Gastrocnemius medialis (tissue), 4 donors: ENCODE measurements around the gene FAM219A. TPM values are rescaled to one million over a fixed set of nuclear protein-coding genes. Genes with fewer than 3 reads are reported as not detected.

Experiments
- ATAC-seq, 2 donors: fragments of 150-250 bp; one replicate each; pipeline ENCODE4 v1.9.1; 2016
- DNase-seq, 2 donors: peaks; one replicate each; pipeline ENCODE4 v3.0.0-alpha.2; 2019
- H3K27ac ChIP-seq, 4 donors: fragments of 200-600 bp; sonication (generic); 1 replicate in 1 of 4; 2 replicates in 3 of 4; pipeline ENCODE4 v1.5.1; 2016 to 2018; ENCODE audit warnings: mild to moderate bottlenecking in 2 of 4, moderate library complexity in 1 of 4
- H3K27me3 ChIP-seq, 3 donors: fragments of 200-600 bp; sonication (generic) in 2 of 3; 1 replicate in 1 of 3; 2 replicates in 2 of 3; pipeline versions ENCODE4 v1.5.1 to v1.6.0; 2016 to 2019; ENCODE audit warnings: mild to moderate bottlenecking in 1 of 3, moderate library complexity in 1 of 3
- H3K36me3 ChIP-seq, 2 donors: fragments of 200-600 bp; sonication (generic) in 1 of 2; one replicate each; pipeline ENCODE4 v1.5.1; 2017 to 2018
- H3K4me1 ChIP-seq, 2 donors: fragments of 200-600 bp; sonication (generic) in 1 of 2; one replicate each; pipeline ENCODE4 v1.5.1; 2016 to 2017; ENCODE audit warnings: mild to moderate bottlenecking in 2 of 2
- H3K4me3 ChIP-seq, 4 donors: fragments of 200-600 bp; sonication (generic) in 3 of 4; 1 replicate in 1 of 4; 2 replicates in 3 of 4; pipeline ENCODE4 v1.5.1; 2016 to 2019; ENCODE audit warnings: mild to moderate bottlenecking in 2 of 4
- H3K9me3 ChIP-seq, 3 donors: fragments of 200-600 bp; sonication (generic) in 2 of 3; 1 replicate in 1 of 3; 2 replicates in 2 of 3; pipeline ENCODE4 v1.5.1; 2016 to 2019
- POLR2A ChIP-seq, 2 donors: fragments of 450-650 bp; IDR thresholded peaks; one replicate each; pipeline ENCODE4 v1.6.1; 2017; ENCODE audit warnings: antibody characterized with exemption in 2 of 2, mild to moderate bottlenecking in 2 of 2, moderate library complexity in 2 of 2
- in situ Hi-C, 4 donors: fragments of 200-750 bp; cut with MboI; loops; one replicate each; pipeline versions ENCODE4 v1.15.0 to v1.8.0; 2017; ENCODE audit warnings: low sequenced_read_pairs in 4 of 4
- intact Hi-C: fragments of 100-400 bp; cut with DNase I; formaldehyde crosslinking; loops from one replicate; pipeline ENCODE4 v1.15.1; 2023; ENCODE audit warnings: low total_unique reads
- total RNA-seq, 4 donors: library from RNA; depleted of rRNA; stranded (reverse); fragments of >200 nt; gene quantifications; one replicate each; pipeline versions ENCODE4 v1.1.0 to v1.2.3, GENCODE V29; 2016
- TF ChIP-seq, protein P1 (sequence below), 5 experiments: fragments of 450-650 bp in 3 of 5; fragments of 200-600 bp in 2 of 5; sonication (generic) in 2 of 5; IDR thresholded peaks in 4 of 5; conservative IDR thresholded peaks in 1 of 5; 1 replicate in 4 of 5; 2 replicates in 1 of 5; pipeline ENCODE4 v1.5.1; 2016 to 2019; ENCODE audit warnings: antibody characterized with exemption in 5 of 5, mild to moderate bottlenecking in 3 of 5, moderate library complexity in 3 of 5

The FAM219A gene
- total RNA-seq, 4 donors from 2014 or later, result 29.5 to 58.4 (median 41.8) TPM

- in situ Hi-C loops, result loop anchor here in 2 of 4 donors (5.0 to 25.0 kb wide), 2 partner anchors 95 to 110 kb away; partner anchors contain the start of genes DCTN3 (in 1 of the 2) and RPP25L (in 1 of the 2)
- ATAC-seq, result peak in 1 of 2 donors; percentile 28
These were observed 43.6 kb upstream of the FAM219A start for GRCh38 chr9:34501889-34502425.

DNA sequence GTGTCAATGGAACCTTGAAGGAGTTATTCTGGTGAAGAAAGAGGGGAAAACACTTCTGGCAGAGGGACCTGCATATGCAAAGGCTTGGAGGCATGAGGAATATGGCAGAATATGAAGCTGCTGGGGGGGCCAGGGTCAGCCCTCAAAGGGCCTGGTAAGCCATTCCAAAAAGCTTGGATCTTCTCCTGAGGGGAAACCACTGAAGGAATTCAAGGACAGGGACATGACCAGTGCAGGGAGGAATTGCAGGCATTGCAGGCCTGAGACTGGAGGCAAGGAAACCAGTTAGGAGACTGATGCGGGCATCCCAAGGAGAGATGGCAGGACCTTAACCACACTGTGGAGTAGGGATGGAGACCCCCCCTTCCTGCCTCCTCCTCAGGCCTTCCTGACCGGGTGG lies 43.0 kb upstream of the FAM219A start:
- H3K36me3 ChIP-seq, result no peaks in the 10 kb centered on the region
- in situ Hi-C loops (loop anchor here in 2 of 4 donors (5.0 to 25.0 kb wide), 2 partner anchors 94 to 111 kb away; partner anchors contain the start of genes DCTN3 (in 1 of the 2) and RPP25L (in 1 of the 2)), intact Hi-C loops (loop anchor here (2.0 to 5.0 kb wide), 3 partner anchors 49 to 169 kb away; no protein-coding TSS in a partner anchor)
- no peak overlapping the region for H3K4me3 ChIP-seq
- ATAC-seq (no peak), DNase-seq (no peak)
- H3K27ac ChIP-seq, result no peak overlapping the region
- H3K27me3 ChIP-seq, result no peaks in the 10 kb centered on the region
- no peaks in the 10 kb centered on the region for H3K4me1 ChIP-seq
- H3K9me3 ChIP-seq, result no peaks in the 10 kb centered on the region
- no peak for TF ChIP-seq POLR2A (IDR thresholded peaks at IDR 0.05)
- TF ChIP-seq, protein P1, sequence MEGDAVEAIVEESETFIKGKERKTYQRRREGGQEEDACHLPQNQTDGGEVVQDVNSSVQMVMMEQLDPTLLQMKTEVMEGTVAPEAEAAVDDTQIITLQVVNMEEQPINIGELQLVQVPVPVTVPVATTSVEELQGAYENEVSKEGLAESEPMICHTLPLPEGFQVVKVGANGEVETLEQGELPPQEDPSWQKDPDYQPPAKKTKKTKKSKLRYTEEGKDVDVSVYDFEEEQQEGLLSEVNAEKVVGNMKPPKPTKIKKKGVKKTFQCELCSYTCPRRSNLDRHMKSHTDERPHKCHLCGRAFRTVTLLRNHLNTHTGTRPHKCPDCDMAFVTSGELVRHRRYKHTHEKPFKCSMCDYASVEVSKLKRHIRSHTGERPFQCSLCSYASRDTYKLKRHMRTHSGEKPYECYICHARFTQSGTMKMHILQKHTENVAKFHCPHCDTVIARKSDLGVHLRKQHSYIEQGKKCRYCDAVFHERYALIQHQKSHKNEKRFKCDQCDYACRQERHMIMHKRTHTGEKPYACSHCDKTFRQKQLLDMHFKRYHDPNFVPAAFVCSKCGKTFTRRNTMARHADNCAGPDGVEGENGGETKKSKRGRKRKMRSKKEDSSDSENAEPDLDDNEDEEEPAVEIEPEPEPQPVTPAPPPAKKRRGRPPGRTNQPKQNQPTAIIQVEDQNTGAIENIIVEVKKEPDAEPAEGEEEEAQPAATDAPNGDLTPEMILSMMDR (IDR thresholded peaks at IDR 0.05 in 4 of 5, conservative IDR thresholded peaks at IDR 0.05 in 1 of 5), result no peak

More at GRCh38 chr9:34501889-34502425, 43.6 kb upstream of the FAM219A start:
- DNase-seq, result no peak
- Histone ChIP-seq H3K4me1 (no peaks in the 10 kb centered on the region), H3K27me3 (no peaks in the 10 kb centered on the region), H3K9me3 (no peaks in the 10 kb centered on the region), H3K4me3 (no peak overlapping the region), H3K36me3 (no peaks in the 10 kb centered on the region), H3K27ac (no peak overlapping the region)
- TF ChIP-seq, protein P1 (IDR thresholded peaks at IDR 0.05 in 4 of 5, conservative IDR thresholded peaks at IDR 0.05 in 1 of 5), result peak in 1 of 5 experiments; percentile 25
- TF ChIP-seq POLR2A (IDR thresholded peaks at IDR 0.05), result no peak
- intact Hi-C loops, result loop anchor here (2.0 to 5.0 kb wide), 3 partner anchors 50 to 170 kb away; no protein-coding TSS in a partner anchor

DNA sequence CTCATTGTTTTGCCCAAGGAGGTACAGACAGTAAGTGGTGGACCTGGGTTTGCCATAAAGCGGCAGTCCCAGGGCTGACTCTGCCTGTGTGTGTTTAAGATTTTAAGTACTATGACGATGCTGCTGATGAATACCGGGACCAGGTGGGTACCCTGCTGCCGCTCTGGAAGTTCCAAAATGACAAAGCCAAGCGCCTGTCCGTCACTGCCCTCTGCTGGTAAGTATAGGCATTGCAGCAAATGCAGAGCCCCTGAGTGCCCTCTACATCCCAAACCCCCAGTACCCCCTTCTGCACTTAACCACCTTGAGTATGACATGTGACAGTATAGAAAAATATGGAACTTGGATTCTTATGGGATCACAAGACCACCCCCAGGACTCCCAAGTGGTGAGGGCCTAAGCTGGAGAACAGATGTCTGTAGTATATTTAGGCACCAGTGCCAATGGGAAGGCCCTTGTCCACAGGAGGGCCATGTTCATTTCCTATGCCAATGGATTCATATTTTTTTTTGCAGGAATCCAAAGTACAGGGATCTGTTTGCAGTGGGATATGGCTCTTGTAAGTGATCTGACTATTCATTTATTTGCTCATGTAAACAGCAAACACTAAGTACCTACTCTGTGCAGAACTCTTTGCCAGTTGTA lies 42.4 kb upstream of the FAM219A start:
- Histone ChIP-seq H3K36me3 (no peaks in the 10 kb centered on the region), H3K27me3 (no peaks in the 10 kb centered on the region), H3K9me3 (no peaks in the 10 kb centered on the region), H3K4me1 (no peaks in the 10 kb centered on the region), H3K4me3 (no peak overlapping the region), H3K27ac (no peak overlapping the region)
- in situ Hi-C loops, result loop anchor here in 2 of 4 donors (5.0 to 25.0 kb wide), 2 partner anchors 93 to 112 kb away; partner anchors contain the start of genes DCTN3 (in 1 of the 2) and RPP25L (in 1 of the 2)
- DNase-seq (peak; percentile 27 to 53), ATAC-seq (peak; percentile 61 to 82)
- TF ChIP-seq POLR2A (IDR thresholded peaks at IDR 0.05), result no peak
- TF ChIP-seq, protein P1 (IDR thresholded peaks at IDR 0.05 in 4 of 5, conservative IDR thresholded peaks at IDR 0.05 in 1 of 5), result peak; percentile 90 to 98 (median 97)
- intact Hi-C loops, result loop anchor here (1.0 to 5.0 kb wide), 5 partner anchors 48 to 168 kb away; no protein-coding TSS in a partner anchor

- Histone ChIP-seq H3K36me3 (no peaks in the 10 kb centered on the region), H3K4me1 (no peaks in the 10 kb centered on the region), H3K27ac (no peak overlapping the region), H3K9me3 (no peaks in the 10 kb centered on the region), H3K4me3 (no peak overlapping the region), H3K27me3 (no peaks in the 10 kb centered on the region)
- DNase-seq (no peak), ATAC-seq (no peak)
- in situ Hi-C loops, result loop anchor here in 3 of 4 donors (5.0 to 10.0 kb wide), 3 partner anchors 64 to 94 kb away; no protein-coding TSS in a partner anchor
- intact Hi-C loops, result no loop called here
- TF ChIP-seq POLR2A (IDR thresholded peaks at IDR 0.05), result no peak
- TF ChIP-seq, protein P1 (IDR thresholded peaks at IDR 0.05 in 4 of 5, conservative IDR thresholded peaks at IDR 0.05 in 1 of 5), result no peak
These were observed 40.7 kb upstream of the FAM219A start for GRCh38 chr9:34499076-34499475.
